HepG2 (cell line): ENCODE measurements around the gene PRKN. TPM values are rescaled to one million over a fixed set of nuclear protein-coding genes. Genes with fewer than 3 reads are reported as not detected.

ENCODE experiments used
- ATAC-seq: fragments of 200-7000 bp; cut with Tn5 transposase; 3 replicates; pipeline ENCODE4 v1.9.1; 2020; ENCODE audit warnings: mild to moderate bottlenecking, moderate library complexity
- BruUV-seq: library from RNA; stranded (reverse); fragments of 400-500 nt; replicated peaks from 2 replicates; lab custom pipeline; 2021; lab: Mats Ljungman, UMichigan
- CTCF ChIA-PET: fragments of 300-600 bp; formaldehyde crosslinking; extraction: SDS; loops from one replicate; lab custom pipeline; 2021; ENCODE audit warnings: low total read pairs, inconsistent platforms, low intra/inter-chr PET ratio; lab: Yijun Ruan, JAX
- POLR2A ChIA-PET: fragments of 350-600 bp; sonication (Branson Sonifier 250); formaldehyde crosslinking; loops from one replicate; lab custom pipeline; 2020; ENCODE audit warnings: antibody characterized with exemption, inconsistent platforms; lab: Yijun Ruan, JAX
- DNase-seq: peaks from one replicate; pipeline ENCODE4 v3.0.0-alpha.2; 2015; ENCODE audit warnings: low spot score
- FAIRE-seq: peaks from 3 replicates; lab custom pipeline; 2011; peaks lifted over from hg19 to GRCh38; lab: Jason Lieb, UNC
- H2AFZ ChIP-seq: one replicate; pipeline ENCODE4 v1.6.1; 2011; ENCODE audit warnings: low read length, inconsistent platforms
- H3K27ac ChIP-seq: fragments of 300-600 bp; 3 replicates; pipeline ENCODE4 v1.8.0; 2011; ENCODE audit warnings: mixed run types, mild to moderate bottlenecking, mixed read lengths, low read length, inconsistent platforms; ENCODE audit not compliant: insufficient read depth; ENCODE audit errors: extremely low read length
- H3K27me3 ChIP-seq, 2 experiments: fragments of 200-600 bp in 1 of 2; 2 replicates in 1 of 2; 3 replicates in 1 of 2; pipeline versions ENCODE4 v1.6.0 to v1.8.0; 2011; ENCODE audit warnings: low read length in 2 of 2, mild to moderate bottlenecking in 2 of 2, moderate library complexity in 2 of 2, inconsistent platforms in 1 of 2; ENCODE audit not compliant: insufficient read depth in 2 of 2, control insufficient read depth in 1 of 2
- H3K36me3 ChIP-seq, 2 experiments: fragments of 200-600 bp in 1 of 2; replicated peaks in 1 of 2; 2 replicates in 1 of 2; 3 replicates in 1 of 2; pipeline versions ENCODE4 v1.5.1 to v1.8.0; 2011; ENCODE audit warnings: low read length in 2 of 2, inconsistent platforms in 1 of 2; ENCODE audit not compliant: insufficient read depth in 2 of 2, control insufficient read depth in 1 of 2
- H3K4me1 ChIP-seq: 2 replicates; pipeline ENCODE4 v1.5.1; 2012; ENCODE audit warnings: low read length, inconsistent platforms; ENCODE audit not compliant: insufficient read depth
- H3K4me2 ChIP-seq: 2 replicates; pipeline ENCODE4 v1.6.0; 2011; ENCODE audit warnings: low read depth, low read length, inconsistent platforms
- H3K4me3 ChIP-seq, 3 experiments: fragments of 200-600 bp in 1 of 3; sonication (generic), shearing (Covaris generic) in 1 of 3; replicated peaks in 1 of 3; 2 replicates each; pipeline ENCODE4 v1.5.1; 2011 to 2016; ENCODE audit warnings: low read length in 3 of 3, inconsistent platforms in 2 of 3, low read depth in 2 of 3, mild to moderate bottlenecking in 2 of 3, control low read depth in 1 of 3, mixed read lengths in 1 of 3; ENCODE audit not compliant: insufficient read depth in 1 of 3
- H3K79me2 ChIP-seq: one replicate; pipeline ENCODE4 v1.6.1; 2011; ENCODE audit warnings: low read length, inconsistent platforms; ENCODE audit not compliant: insufficient read depth
- H3K9ac ChIP-seq: 2 replicates; pipeline ENCODE4 v1.6.0; 2011; ENCODE audit warnings: mild to moderate bottlenecking, low read depth, low read length, inconsistent platforms; ENCODE audit not compliant: insufficient read depth
- H3K9me3 ChIP-seq: 2 replicates; pipeline ENCODE4 v1.5.1; 2012; ENCODE audit warnings: mild to moderate bottlenecking, low read length
- H4K20me1 ChIP-seq: 2 replicates; pipeline ENCODE4 v1.6.0; 2011; ENCODE audit warnings: inconsistent platforms, mild to moderate bottlenecking, low read length, moderate library complexity; ENCODE audit not compliant: insufficient read depth
- BRD4 ChIP-seq: sonication (generic); formaldehyde crosslinking; IDR thresholded peaks from 2 replicates; pipeline ENCODE4 v1.4.0; 2020; ENCODE audit warnings: missing genetic modification reagents
- ELF4 ChIP-seq: sonication (generic); formaldehyde crosslinking; IDR thresholded peaks from 2 replicates; pipeline ENCODE4 v1.5.0; 2020; ENCODE audit warnings: missing genetic modification reagents, mild to moderate bottlenecking, moderate library complexity, borderline replicate concordance
- FLYWCH1 ChIP-seq: sonication (generic); formaldehyde crosslinking; IDR thresholded peaks from 2 replicates; pipeline ENCODE4 v1.8.1; 2023; ENCODE audit warnings: mild to moderate bottlenecking, missing genetic modification reagents
- FOXA3 ChIP-seq: IDR thresholded peaks from 2 replicates; pipeline ENCODE4 v1.6.1; 2016; ENCODE audit warnings: missing genetic modification reagents, missing compliant biosample characterization
- HNRNPH1 ChIP-seq: fragments of 200-400 bp; formaldehyde crosslinking; optimal IDR thresholded peaks from 2 replicates; pipeline ENCODE3; 2017; ENCODE audit warnings: mild to moderate bottlenecking, low read depth, low read length
- IRF1 ChIP-seq: sonication (generic); formaldehyde crosslinking; IDR thresholded peaks from 2 replicates; pipeline ENCODE4 v1.4.0; 2020; ENCODE audit warnings: low read depth, mild to moderate bottlenecking, missing genetic modification reagents
- MEIS1 ChIP-seq: sonication (generic); formaldehyde crosslinking; IDR thresholded peaks from 2 replicates; pipeline ENCODE4 v1.9.0; 2021; ENCODE audit warnings: mild to moderate bottlenecking, missing genetic modification reagents, moderate library complexity, borderline replicate concordance
- NCOA2 ChIP-seq: sonication (generic); formaldehyde crosslinking; IDR thresholded peaks from 2 replicates; pipeline ENCODE4 v1.8.0; 2022; ENCODE audit warnings: inconsistent platforms
- NCOR1 ChIP-seq: fragments of 200-600 bp; sonication (generic); IDR thresholded peaks from 2 replicates; pipeline ENCODE4 v1.7.0; 2017; ENCODE audit warnings: antibody characterized with exemption, low read length, borderline replicate concordance
- ZFP41 ChIP-seq: sonication (generic); formaldehyde crosslinking; IDR thresholded peaks from 2 replicates; pipeline ENCODE4 v1.4.0; 2020; ENCODE audit warnings: mild to moderate bottlenecking, missing genetic modification reagents, borderline replicate concordance
- ZNF264 ChIP-seq: sonication (generic); formaldehyde crosslinking; IDR thresholded peaks from 2 replicates; pipeline ENCODE4 v1.4.0; 2020; ENCODE audit warnings: missing genetic modification reagents
- ZNF605 ChIP-seq: sonication (generic); formaldehyde crosslinking; IDR thresholded peaks from 2 replicates; pipeline ENCODE4 v1.8.0; 2022; ENCODE audit warnings: mild to moderate bottlenecking, missing genetic modification reagents
- ZNF687 ChIP-seq: sonication (generic); formaldehyde crosslinking; IDR thresholded peaks from 2 replicates; pipeline ENCODE4 v1.5.1; 2020; ENCODE audit warnings: mild to moderate bottlenecking, missing genetic modification reagents, moderate library complexity
- ZNF703 ChIP-seq: sonication (generic); formaldehyde crosslinking; IDR thresholded peaks from 2 replicates; pipeline ENCODE4 v1.5.1; 2020; ENCODE audit warnings: missing genetic modification reagents, mild to moderate bottlenecking, moderate library complexity, borderline replicate concordance
- WGBS: methylation state at CpG from one replicate; pipeline ENCODE4 v1.1.6; 2017; ENCODE audit warnings: low lambda C conversion rate; 5-methylcytosine and 5-hydroxymethylcytosine counted together
- in situ Hi-C: cut with HindIII; loops from 2 replicates; pipeline ENCODE4 v1.10.0; 2017; ENCODE audit warnings: low pct_unique_long_range_greater_than_20kb; ENCODE audit not compliant: extremely low pct_ligation_motif_present
- intact Hi-C: fragments of 100-400 bp; cut with micrococcal nuclease; formaldehyde crosslinking; loops from one replicate; pipeline ENCODE4 v1.10.0; 2022; ENCODE audit not compliant: unreplicated experiment
- polyA plus RNA-seq, 8 experiments: library from polyadenylated mRNA; depleted of rRNA in 3 of 8; stranded (reverse) in 7 of 8; unstranded in 1 of 8; fragments of >200 nt; fragmentation: Illumina TruSeq in 4 of 8; extraction: Trizol in 4 of 8; gene quantifications; 2 replicates each; pipeline versions ENCODE4 v1.2.1 to v1.2.3, GENCODE V29; 2011 to 2016; ENCODE audit warnings: low read depth in 4 of 8, missing spikeins in 1 of 8, mixed read lengths in 1 of 8; ENCODE audit not compliant: insufficient read depth in 1 of 8
- total RNA-seq, 5 experiments: library from RNA; depleted of rRNA; stranded (reverse); fragments of >200 nt; fragmentation: Illumina TruSeq; extraction: Trizol; gene quantifications; 2 replicates each; pipeline ENCODE4 v1.2.3, GENCODE V29; 2016; ENCODE audit warnings: low read depth in 1 of 5

Gene PRKN
- total and polyA plus RNA-seq, 2 of the 13 experiments (the other 11 are each of a cell fraction or from before 2014, with no cell fraction given) = 0.31 to 0.44 TPM

GRCh38 chr6:161479376-161479775 lies 1248.2 kb downstream of the PRKN start:
- ChIA-PET POLR2A (no interaction called here), CTCF (no interaction called here)
- H3K9me3 ChIP-seq = no peaks in the 10 kb centered on the region
- H3K9ac ChIP-seq = no peak overlapping the region
- H3K4me1 ChIP-seq = no peaks in the 10 kb centered on the region
- no peak overlapping the region for H3K4me3 ChIP-seq
- FAIRE-seq (no peak), ATAC-seq (no peak), DNase-seq (no peak)
- peaks cover 0 to 6% of the 10 kb centered on the region in 2 experiments; a peak in 1 of 5 replicates for H3K27me3 ChIP-seq
- H3K4me2 ChIP-seq = no peak overlapping the region
- no peaks in the 10 kb centered on the region for H3K79me2 ChIP-seq
- no peak overlapping the region for H3K27ac ChIP-seq
- no peaks in the 10 kb centered on the region for H4K20me1 ChIP-seq
- no TSS peak for BruUV-seq
- TF ChIP-seq ZNF264 (CRISPR knock-in tag) = no peak
- no peak for TF ChIP-seq NCOA2 (CRISPR knock-in tag)
- H2AFZ ChIP-seq = no peak overlapping the region
- intact Hi-C loops (no loop called here), in situ Hi-C loops (no loop called here)
- WGBS = 40% methylated on average over 4 of the region's 4 CpGs
- H3K36me3 ChIP-seq = no peaks in the 10 kb centered on the region

GRCh38 chr6:161477876-161478425 lies 1249.6 kb downstream of the PRKN start:
- no TSS peak for BruUV-seq
- no peaks in the 10 kb centered on the region for H3K36me3 ChIP-seq
- ATAC-seq (no peak), FAIRE-seq (no peak), DNase-seq (no peak)
- no peak overlapping the region for H3K27ac ChIP-seq
- H4K20me1 ChIP-seq = no peaks in the 10 kb centered on the region
- CTCF ChIA-PET = no interaction called here
- H3K9me3 ChIP-seq = no peaks in the 10 kb centered on the region
- H2AFZ ChIP-seq = no peak overlapping the region
- no peaks in the 10 kb centered on the region for H3K79me2 ChIP-seq
- intact Hi-C loops = no loop called here
- no peaks in the 10 kb centered on the region for H3K4me1 ChIP-seq
- POLR2A ChIA-PET = no interaction called here
- H3K9ac ChIP-seq = no peak overlapping the region
- no peak overlapping the region for H3K4me2 ChIP-seq
- in situ Hi-C loops = no loop called here
- H3K27me3 ChIP-seq = peaks cover 0 to 6% of the 10 kb centered on the region in 2 experiments; a peak in 1 of 5 replicates
- 30% methylated on average over 7 of the region's 7 CpGs for WGBS
- H3K4me3 ChIP-seq = no peak overlapping the region
- TF ChIP-seq NCOR1 (no peak), HNRNPH1 (no peak), ZNF687 (CRISPR knock-in tag) (no peak), ZFP41 (CRISPR knock-in tag) (no peak), FLYWCH1 (CRISPR knock-in tag) (no peak), FOXA3 (no peak), IRF1 (no peak), BRD4 (no peak), ZNF605 (CRISPR knock-in tag) (no peak), MEIS1 (CRISPR knock-in tag) (no peak), ZNF703 (CRISPR knock-in tag) (no peak), ELF4 (CRISPR knock-in tag) (no peak)
